Uterus (tissue), 2 donors: ENCODE data around the gene CLEC4E.

Experiments used
- POLR2A ChIP-seq, 2 donors: fragments of 450-650 bp; IDR thresholded peaks; one replicate each; pipeline ENCODE4 v1.6.1; 2016; ENCODE audit warnings: antibody characterized with exemption in 2 of 2, mild to moderate bottlenecking in 1 of 2, moderate library complexity in 1 of 2
- TF ChIP-seq, protein P1 (sequence below), 4 experiments: fragments of 200-600 bp in 2 of 4; fragments of 450-650 bp in 2 of 4; sonication (generic) in 2 of 4; IDR thresholded peaks; one replicate each; pipeline ENCODE4 v1.5.1; 2016 to 2019; ENCODE audit warnings: antibody characterized with exemption in 4 of 4, mild to moderate bottlenecking in 2 of 4, moderate library complexity in 1 of 4

DNA sequence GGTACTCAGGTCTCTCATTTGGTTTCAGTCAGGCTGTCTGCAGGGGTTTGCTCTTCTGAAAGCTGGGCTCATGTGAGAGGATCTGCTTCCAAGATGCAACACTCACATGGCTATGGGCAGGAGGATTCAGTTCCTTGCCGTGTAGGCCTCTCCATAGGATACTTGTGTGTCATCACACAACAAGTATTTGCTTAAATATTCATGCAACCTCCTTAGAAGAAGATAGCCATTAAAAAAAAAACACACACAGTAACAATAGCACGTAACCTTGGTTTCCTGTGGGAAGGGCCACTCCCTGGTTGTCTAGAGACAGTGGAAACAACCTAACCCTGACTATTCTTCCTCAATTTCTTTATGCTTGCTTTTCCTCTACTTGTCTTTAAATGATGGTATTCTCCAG is 31.8 kb upstream of the CLEC4E start:
- TF ChIP-seq, protein P1, sequence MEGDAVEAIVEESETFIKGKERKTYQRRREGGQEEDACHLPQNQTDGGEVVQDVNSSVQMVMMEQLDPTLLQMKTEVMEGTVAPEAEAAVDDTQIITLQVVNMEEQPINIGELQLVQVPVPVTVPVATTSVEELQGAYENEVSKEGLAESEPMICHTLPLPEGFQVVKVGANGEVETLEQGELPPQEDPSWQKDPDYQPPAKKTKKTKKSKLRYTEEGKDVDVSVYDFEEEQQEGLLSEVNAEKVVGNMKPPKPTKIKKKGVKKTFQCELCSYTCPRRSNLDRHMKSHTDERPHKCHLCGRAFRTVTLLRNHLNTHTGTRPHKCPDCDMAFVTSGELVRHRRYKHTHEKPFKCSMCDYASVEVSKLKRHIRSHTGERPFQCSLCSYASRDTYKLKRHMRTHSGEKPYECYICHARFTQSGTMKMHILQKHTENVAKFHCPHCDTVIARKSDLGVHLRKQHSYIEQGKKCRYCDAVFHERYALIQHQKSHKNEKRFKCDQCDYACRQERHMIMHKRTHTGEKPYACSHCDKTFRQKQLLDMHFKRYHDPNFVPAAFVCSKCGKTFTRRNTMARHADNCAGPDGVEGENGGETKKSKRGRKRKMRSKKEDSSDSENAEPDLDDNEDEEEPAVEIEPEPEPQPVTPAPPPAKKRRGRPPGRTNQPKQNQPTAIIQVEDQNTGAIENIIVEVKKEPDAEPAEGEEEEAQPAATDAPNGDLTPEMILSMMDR (IDR thresholded peaks at IDR 0.05), result no peak
- TF ChIP-seq POLR2A (IDR thresholded peaks at IDR 0.05), result no peak
